NCI-H748 (cell line): ENCODE results near the gene NINJ1.
"Not testable (repeated sequence)": the region's sequence is repeated elsewhere in the genome, so short reads cannot be mapped to it uniquely, and the experiment has no call there.

Experiments used
- DNase-seq: peaks from one replicate; lab custom pipeline; 2025; ENCODE audit not compliant: unreplicated experiment; lab: John Stamatoyannopoulos, UW

The NINJ1 gene

DNA sequence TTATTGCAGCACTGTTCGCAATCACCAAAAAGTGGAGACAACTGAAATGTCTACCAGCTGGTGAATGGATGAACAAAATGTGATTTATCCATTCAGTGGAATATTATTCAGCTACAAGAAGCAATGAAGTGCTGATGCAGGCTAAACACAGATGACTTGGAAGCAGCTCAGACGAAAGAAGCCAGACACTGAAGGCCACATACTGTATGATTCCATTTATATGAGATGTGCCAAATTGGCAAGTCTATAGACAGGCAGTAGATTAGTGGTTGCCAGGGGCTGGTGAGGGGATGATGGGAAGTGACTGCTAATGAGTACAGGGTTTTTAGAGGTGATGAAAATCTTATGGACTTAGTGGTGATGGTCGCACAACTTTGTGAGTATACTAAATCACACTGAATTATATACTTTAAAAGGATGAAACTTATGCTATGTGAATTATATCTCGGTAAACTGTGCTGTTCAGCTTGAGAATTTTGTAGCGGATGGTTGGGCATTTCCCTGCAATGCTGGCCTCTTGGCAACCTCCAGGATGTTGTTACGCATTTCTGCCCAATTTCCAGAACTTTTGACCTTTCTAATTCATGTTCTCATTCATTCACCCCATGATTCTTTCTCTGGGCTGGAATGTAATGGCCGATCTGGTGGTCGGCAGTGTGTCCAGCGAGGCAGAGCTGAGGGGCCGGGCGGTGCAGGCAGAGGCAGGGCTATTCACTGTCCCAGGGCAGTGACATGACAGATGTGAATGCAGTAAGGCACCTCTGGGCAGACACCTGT lies 27.9 kb upstream of the NINJ1 start:
- no peak for DNase-seq

DNA sequence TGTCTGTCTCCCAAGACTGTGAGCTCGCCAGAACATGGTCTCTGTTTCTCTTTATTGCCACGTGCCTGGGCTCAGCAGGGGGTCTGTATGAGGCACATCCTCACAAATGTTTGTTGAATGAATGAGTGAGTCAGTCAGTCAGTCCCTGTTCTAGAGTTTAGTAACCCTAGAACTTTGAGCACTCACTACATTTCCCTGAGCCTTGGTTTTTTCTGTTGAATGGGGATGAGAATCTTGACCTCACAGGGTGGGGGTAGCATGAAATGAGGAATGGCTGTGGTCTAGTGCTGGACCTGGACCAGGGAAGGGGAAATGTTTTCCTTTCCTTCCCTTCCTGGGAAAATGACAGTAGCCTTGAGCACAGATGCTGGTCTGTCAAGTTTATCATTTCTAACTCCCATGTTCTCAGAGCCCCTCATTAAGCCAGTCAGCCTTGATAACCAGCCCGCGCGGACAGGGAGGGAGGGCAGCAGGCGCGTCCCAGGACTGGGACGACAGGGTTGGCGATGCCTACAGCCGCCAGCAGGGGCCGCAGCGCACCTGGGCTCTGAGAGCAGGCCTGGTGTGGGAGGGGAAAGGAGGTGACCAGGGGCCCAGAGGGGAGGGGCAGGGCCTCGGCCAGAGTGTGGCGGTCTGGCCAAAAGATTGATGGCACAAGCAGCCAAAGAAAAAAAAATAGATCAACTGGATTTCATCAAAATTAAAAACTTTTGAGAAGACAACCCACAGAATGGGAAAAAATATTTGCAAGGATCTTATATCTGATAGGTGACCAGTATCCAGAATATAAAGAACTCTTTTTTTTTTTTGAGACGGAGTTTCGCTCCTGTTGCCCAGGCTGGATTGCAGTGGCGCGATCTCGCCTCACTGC lies 25.8 kb upstream of the NINJ1 start:
- DNase-seq, result peak; percentile 83

DNA sequence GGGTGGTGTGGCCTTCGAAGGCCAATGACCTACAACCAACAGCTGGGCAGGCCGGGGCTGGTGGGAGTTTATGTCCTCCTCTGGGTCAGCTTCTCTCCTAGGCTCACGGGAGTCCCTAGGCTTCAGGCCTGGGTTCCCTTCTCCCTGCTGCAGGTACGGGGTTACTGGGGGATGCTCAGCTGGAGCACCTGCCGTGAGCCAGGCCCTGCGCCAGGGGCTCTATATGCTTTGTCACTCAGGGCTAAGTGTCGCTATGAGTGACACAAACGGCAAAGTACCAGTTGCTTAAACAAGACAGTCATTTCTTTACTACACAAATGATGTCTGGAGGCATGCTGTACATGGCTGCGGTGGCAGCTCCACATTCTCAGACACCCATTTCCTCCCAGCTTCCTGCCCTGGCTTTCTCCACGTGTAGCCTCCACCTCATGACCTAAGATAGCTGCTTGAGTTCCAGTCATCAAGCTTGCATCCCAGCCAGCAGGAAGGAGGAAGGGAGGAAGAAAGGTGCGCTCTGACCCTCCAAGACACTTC lies 22.5 kb upstream of the NINJ1 start:
- DNase-seq, result no peak

DNA sequence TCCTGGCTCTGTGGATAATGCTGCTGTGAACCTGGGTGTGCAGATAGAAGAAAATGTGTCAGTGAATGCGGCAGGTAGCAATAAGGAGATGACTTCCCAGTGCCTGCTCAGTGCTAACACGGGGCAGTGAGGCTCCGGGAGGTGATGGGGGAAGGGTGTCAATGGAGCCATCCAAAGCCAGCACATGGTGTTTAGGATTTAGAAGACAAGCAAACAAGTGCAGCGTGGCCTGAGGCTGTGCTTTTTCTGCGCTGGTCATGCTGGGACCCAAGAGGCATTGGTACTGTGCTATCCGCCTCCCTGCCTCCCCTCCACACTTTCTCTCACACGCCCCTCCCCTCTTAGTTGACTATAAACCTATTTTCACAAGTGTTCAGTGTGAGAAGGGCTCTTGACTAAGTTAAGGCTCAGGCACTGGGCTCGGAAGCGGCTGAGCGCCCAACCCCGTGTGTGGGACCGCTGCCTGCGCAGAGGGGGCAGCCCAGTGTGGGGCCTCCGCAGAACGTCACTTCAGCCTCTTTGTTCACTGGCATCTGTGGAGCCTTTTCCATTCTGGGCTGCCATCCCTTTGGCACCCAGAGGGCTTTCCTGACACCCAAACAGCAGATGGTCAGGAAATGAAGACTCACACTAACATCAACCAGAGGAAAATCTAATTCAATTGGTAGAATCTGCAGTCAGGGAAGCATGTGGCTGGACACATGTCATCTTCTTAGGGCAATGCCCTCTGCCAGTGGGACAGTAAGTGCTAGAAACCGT lies 21.8 kb upstream of the NINJ1 start:
- no peak for DNase-seq

DNA sequence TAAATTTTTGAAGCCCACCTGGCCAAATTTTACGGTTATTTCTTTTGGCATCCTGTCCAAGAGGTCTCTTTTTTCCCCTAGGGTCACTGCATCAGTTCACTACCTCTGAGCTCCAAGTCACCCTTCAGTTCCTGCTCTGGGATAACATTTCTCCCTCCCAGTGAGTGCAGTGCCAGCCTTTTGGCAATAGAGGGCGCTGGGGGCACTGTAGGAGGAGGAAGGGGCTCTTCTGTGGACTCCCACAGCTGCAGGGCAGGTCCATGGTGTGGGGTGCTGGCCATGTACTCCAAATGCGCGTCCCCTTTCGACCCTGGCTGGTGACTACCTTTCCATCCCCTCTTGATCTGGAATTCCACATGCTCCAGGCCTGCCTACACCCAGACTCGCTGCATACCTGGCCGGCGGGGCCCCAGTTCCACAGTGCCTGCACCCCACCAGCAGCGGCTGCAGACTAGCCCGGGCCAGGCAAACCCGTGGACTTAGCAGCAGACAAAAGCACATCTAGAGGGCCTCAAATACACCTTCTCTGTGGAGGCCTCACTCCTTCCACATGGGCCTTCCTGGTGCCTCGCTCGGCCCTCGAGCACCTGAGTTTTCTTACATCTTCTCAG lies 20.3 kb upstream of the NINJ1 start:
- peak; percentile 59 for DNase-seq

DNA sequence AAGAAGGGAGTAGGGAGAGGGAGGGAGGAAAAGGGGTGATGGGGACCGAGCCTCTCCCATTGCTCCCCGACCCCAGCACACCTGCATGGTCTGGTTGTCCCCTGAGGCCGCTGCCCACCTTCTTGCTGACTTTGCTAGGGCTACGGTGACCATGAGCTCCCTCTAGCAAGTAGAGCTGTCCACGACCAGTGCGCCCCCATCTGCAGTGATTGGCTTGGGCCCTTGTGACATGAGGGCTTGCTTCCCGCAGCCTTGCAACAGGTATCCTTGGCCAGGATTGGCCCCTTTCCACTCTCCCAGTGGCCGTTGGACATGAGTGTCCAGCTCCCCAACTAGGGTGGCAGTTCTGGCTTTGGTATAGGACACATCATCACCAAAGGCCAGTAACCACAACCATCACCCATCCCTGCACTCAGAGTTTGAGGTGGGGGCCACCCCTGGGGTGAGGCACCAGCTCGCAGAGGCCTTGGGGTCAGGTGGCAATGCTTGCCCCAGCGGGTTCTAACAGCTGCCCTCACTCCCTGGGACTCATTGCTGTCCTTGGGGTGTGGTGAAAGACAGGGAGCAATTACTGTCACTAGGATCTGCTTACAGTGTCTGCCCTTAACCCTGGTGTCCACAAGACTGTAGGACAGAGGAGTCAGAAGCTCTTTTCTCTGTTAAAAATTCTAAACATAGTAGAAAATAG lies 17.2 kb upstream of the NINJ1 start:
- DNase-seq, result no peak

DNA sequence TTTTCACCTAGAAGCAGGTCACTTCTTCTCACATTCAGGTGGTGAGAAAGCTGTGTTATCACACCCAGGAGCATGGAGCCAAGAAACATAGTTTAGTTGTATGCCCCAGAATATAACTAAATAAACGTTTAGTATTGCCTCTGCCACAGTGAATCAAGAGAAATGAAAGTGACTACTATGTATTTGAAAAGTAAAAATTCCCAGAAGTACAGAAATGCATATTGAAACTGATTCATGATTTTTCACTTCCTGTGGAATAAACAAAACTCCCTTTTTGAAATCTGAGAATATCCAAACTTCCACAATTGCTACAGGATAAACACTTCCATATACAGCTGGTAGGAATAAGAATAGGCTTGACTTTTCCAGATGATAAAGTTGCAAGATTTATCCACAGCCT lies 15.3 kb upstream of the NINJ1 start:
- no peak for DNase-seq

DNA sequence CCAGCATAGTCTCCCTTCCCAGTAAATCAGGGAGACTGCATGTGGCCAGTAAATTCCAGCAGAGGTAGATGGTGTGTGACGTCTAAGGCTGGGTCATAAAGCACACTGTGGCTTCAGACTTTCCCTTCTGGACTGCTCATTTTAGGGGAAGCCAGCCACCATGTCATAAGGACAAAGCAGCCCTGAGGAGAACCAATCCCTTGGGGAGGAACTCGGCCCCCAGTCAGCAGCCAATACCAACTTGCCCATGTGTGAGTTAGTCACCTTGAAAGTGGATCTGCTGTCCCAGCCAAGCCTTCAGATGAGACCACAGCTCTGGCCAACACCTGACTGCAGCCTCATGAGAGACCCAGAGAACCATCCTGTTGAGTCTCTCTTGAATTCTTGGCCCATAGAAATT lies 14.7 kb upstream of the NINJ1 start:
- DNase-seq, result no peak

DNA sequence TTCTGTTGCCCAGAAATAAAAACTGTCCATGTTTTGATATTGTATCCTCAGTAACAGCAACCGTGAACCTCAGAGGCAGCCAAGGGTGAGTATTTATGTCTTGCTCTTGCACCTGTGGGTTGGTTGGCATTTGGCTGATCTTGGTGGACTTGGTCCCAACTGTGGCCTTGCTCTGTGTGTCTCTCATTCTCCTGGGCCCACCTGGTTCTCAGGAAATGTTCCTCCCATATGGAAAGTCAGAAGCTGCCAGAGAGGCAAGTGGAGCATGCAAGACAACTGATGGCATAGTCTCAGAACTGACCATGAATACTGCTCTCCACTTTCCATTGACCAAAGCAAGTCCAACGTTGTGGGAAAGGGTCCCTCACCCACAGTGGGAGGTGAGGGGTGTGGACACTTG lies 13.6 kb upstream of the NINJ1 start:
- DNase-seq, result no peak

DNA sequence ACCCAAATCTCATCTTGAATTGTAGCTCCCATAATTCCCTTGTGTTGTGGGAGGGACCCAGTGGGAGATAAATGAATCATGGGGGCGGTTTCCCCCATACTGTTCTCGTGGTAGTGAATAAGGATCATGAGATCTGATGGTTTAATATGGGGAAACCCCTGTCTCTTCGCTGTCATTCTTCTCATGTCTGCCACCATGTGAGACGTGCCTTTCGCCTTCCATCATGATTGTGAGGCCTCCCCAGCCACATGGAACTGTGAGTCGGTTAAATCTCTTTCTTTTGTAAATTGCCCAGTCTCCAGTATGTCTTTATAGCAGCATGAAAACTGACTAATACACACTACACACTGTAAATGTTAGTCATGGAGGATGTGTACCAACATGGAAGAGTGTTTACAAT lies 12.6 kb upstream of the NINJ1 start:
- DNase-seq, result not testable (repeated sequence)

DNA sequence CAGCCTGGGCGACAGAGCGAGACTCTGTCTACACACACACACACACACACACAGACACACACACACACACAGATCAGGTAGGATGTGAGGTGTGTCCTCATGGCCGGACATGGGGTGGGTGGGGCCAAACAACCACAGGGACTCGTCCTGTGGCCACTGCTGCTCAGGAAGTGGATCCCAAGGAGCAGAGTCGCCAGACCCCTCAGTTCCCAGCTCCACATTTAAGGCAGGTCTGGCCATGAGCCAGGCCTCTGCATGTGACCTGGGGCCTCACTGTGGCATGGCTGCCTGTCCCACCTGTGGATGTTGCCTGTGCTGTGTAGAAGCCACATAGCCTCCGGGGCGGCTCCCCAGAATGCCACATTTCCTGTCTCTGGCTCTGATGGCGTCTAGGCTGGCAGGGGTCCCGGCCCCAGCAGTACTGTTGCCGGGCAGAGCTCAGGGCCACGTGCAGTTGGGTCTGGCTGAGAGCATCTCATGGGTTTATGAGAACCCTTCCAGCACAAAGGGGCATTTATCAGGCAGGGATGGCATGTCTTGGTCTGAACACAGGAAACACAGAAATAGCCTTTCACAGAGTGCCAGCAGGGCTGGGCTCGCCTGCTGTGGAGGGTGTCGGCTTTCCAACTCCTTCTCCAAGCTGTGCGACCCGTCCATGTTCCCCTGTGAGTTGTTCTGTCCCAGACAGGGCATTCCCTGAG lies 9.9 kb upstream of the NINJ1 start:
- DNase-seq, result no peak

DNA sequence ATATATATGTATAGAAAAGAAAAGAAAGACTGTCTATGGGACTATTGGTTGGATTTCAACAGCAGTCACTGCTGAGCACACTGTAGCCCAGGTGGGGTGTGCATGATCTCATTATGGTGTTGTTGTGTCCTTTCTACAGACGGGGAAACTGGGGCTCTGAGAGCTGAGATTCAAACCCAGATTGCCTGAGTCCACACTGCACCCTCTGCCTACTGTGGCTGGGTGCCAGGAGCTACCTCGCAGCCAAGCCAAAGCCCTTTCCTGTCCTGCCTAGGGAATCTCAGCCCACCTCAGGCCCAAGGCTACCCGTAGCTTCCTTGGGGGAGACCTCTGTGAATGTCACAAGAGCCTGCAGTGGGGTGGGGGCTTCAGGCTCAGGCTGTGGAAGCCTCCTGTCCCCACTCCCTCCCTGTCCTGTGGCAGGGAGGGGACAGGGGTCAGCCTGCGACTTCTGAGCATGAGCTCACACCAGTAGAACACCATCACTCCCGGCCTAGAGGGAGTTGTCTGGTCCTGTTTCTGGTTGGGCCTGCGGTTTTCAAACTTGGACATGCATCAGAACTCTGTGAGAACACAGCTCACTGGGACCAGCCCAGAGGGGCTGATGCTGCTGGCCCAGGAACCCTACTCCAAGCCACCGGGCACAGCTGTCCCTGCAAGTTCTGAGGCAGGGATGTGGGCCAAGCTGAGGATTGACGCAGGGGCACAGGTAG lies 7.9 kb upstream of the NINJ1 start:
- no peak for DNase-seq

DNA sequence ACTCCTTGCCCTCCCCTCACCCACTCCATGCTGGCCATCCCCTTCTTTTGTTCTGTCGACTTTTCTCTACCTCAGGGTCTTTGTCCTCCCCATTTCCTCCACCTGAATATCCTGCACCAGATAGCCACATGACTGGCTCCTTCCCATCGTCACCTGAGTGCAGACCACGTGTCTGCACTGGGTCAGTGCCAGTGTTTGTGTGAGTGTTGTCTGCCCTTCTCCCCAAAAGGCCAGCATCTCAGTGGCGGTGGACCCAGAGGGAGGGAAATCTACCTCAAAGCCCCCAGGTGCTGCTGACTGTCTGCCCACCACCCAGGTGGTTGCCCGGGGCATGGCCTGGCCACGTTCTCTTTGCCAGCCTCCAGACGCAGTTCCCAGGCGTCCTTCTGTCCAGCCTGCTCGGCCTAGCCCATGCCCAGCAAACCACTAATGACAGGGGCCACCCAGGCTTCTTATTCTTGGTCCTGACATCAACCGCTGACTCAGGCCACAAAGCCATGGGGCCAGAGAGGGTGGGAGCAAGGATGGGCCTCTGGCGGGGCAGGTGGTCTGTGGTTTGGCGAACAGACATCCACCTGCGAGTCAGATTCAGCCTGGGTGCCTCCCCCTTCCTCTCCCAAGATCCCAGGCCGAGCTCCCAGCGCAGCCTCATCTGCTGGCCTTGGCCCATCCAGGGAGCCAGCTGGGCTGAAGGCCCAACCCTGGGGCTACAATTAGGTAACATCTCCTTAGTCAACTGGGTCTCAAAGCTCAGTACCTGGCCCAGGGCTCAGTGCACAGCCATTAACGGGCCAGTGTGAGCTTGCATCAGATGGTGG lies 5.5 kb upstream of the NINJ1 start:
- DNase-seq, result no peak

DNA sequence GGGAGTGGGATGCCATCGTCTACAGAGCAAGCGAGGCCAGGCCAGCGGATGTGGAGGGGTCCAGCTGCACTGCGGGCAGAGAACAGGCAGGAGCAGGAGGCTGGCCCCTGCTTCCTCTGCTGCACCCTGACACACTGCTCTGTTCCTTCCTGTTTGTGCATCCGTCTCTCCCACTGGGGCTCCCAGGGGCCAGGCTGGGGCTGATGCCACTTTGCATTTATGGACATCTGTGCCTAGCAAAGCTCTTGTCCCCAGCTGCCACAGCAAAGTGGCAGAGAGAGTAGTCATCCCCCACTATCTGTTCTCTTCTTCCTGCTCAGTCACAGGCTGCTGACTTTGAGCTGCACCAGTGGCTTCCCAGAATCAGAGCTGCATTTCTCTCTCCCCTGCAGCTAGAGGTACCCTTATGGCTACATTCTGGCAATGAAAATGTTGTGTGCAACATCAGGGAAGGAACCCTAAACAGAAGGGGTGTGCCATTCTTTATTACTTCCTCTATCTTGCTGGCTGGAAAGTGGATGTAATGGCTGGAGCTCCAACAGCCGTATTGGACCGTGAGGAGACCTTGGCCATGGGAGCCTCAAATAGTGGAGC lies 4.2 kb upstream of the NINJ1 start:
- no peak for DNase-seq

DNA sequence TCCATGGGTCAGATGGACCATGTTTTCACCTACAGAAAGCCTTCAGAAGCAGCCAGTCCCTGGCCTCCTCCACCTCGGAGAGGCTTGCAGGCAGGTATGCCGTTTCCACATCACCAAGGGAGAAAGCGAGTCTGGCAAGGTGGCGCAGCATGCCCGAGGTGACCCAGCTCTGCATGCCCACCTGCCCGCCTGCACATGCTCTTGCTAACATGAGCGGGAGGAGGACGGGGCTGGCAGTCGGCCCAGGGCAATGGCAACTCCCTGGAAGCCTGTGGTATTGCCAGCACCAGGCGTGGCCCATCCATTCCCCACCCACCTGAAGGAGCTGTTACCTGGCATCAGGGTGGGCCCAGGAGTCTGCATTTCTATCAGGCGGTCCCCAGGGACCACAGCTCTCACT lies 3.3 kb upstream of the NINJ1 start:
- DNase-seq, result no peak

DNA sequence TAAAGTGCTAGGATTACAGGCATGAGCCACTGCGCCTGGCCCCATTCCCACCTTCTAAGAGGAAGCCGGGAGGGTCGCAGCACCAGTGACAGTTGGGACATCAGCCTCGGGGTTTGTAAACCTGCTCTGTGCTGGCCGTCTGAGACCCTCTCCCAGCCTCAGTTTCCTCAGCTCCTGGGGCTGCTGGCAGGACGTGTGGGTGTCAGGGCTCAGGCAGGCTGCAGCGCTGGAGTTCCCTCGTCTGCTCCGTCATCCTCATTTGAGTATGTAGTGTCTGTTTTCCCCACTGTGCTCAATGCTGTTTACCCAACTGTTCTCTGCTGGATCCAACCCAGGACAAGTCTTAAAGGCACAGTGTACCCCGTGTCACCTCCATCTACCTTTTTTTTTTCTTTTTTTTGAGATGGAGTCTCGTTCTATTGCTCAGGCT lies 2.0 kb upstream of the NINJ1 start:
- DNase-seq, result peak; percentile 18

DNA sequence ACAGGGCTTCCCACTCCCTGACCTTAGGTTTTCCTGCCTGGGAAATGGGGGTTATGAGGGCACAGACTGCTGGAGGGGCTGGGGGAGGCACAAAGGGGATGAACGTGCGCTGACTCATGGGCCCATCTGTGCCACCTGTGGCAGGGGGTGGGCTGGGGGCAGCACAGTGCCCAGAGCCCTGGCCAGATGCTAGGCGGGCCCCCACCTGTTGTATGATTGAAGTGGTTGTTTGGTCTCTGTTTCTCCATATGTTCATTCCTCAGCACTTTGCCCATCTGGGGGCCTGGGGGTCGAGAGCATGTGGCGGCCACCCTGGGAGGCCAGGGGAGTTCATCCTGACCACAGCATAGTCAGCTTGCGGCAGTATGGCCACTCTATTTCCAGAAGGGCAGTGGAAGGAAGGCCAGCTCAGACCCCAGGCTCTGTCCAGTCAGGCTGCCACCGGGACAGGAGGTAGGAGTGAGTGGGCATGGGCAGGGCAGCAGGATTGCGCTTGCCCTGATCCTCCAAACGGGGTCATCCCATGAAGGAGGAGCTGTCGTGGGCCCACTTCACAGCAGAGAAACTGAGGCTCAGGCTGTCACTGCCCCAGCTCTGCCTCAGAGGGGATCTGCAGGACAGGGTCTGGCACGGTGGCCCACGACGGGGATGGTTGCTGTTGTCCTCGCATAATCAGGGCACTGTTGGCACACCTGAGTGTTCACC lies 841 bp upstream of the NINJ1 start:
- peak; percentile 47 for DNase-seq
